Breast epithelium (tissue), 3 donors: ENCODE measurements around the gene MPP2.

Source experiments
- CTCF ChIP-seq, 3 donors: fragments of 450-650 bp; IDR thresholded peaks; one replicate each; pipeline ENCODE4 v1.5.1; 2016 to 2017; ENCODE audit warnings: antibody characterized with exemption in 3 of 3, mild to moderate bottlenecking in 3 of 3, moderate library complexity in 3 of 3
- POLR2A ChIP-seq: fragments of 450-650 bp; IDR thresholded peaks from one replicate; pipeline ENCODE4 v1.6.1; 2016; ENCODE audit warnings: antibody characterized with exemption, mild to moderate bottlenecking, moderate library complexity
- POLR2AphosphoS5 ChIP-seq, 3 donors: sonication (generic); formaldehyde crosslinking; IDR thresholded peaks; one replicate each; pipeline ENCODE4 v1.6.1; 2017; ENCODE audit warnings: antibody characterized with exemption in 3 of 3

DNA sequence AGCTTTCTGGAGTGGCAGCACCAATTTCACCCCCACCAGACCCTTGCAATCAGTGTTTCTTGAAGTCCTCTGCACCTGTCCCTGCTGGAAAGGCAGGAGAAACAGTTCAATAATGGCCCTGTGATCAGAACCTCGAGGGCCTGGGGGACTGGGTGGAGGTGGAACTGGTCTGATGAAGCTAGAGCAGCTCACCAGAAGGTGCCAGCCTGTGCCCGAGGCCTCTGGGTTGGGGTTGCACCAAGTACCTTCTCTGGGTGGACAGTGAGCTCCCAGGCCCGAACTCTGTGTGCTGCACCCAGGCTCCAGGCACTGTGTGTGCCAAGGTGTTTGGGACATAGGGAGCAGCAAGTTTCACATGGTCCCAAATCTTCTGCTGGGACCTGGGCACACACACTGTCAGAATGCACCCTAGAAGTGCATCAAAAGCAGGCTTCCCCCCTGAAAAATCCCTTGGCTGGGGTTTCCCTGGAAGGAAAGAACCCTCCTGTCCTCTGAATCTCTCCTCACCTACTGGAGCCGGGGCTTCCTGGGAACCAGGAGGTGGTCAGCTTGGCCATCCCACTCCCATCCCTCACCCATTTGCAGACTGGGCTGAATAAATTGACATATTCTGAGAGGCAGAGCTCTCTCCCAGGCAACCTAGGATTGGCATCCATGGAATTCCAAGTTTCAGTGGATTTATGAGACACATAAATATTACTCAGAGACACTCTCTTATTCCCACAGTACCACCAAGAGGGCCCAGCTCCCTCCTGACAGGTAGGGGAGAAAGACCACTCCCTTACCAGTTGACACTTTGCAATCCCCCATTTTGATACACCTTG is 43.0 kb downstream of the MPP2 start:
- TF ChIP-seq CTCF (IDR thresholded peaks at IDR 0.05) (no peak), POLR2AphosphoS5 (IDR thresholded peaks at IDR 0.05) (no peak), POLR2A (no peak)
